AG20443 (cell line): ENCODE results near the gene CTBP1.

Experiments
- DNase-seq: peaks from one replicate; pipeline ENCODE4 v3.0.0; 2012; ENCODE audit warnings: low spot score, mixed read lengths

Gene CTBP1

GRCh38 chr4:1249731-1250526 lies 999 bp upstream of the CTBP1 start:
- DNase-seq, result peak; percentile 69

- DNase-seq, result peak; percentile 96
Measured at GRCh38 chr4:1249148-1249730, 309 bp upstream of the CTBP1 start.

- no peak for DNase-seq
Measured at GRCh38 chr4:1247864-1248244, 1.1 kb downstream of the CTBP1 start.

- peak; percentile 31 for DNase-seq
Measured at GRCh38 chr4:1246901-1247863, 1.7 kb downstream of the CTBP1 start.

- DNase-seq, result peak; percentile 11
Measured at GRCh38 chr4:1246111-1246881, 2.6 kb downstream of the CTBP1 start.

GRCh38 chr4:1245481-1246051 lies 3.4 kb downstream of the CTBP1 start:
- DNase-seq, result peak; percentile 3

- DNase-seq, result peak; percentile 2
Measured at GRCh38 chr4:1244978-1245471, 3.9 kb downstream of the CTBP1 start.

GRCh38 chr4:1244081-1244977 lies 4.6 kb downstream of the CTBP1 start:
- peak; percentile 49 for DNase-seq

GRCh38 chr4:1243451-1244080 lies 5.4 kb downstream of the CTBP1 start:
- DNase-seq, result peak; percentile 5

- no peak for DNase-seq
Measured at GRCh38 chr4:1242506-1243450, 6.2 kb downstream of the CTBP1 start.

- no peak for DNase-seq
Measured at GRCh38 chr4:1241936-1242505, 6.9 kb downstream of the CTBP1 start.

- no peak for DNase-seq
Measured at GRCh38 chr4:1241466-1241935, 7.4 kb downstream of the CTBP1 start.

GRCh38 chr4:1240721-1241465 lies 8.0 kb downstream of the CTBP1 start:
- DNase-seq, result no peak

- no peak for DNase-seq
Measured at GRCh38 chr4:1239950-1240307, 9.0 kb downstream of the CTBP1 start.

- no peak for DNase-seq
Measured at GRCh38 chr4:1239141-1239949, 9.6 kb downstream of the CTBP1 start.

GRCh38 chr4:1238676-1239000 lies 10.3 kb downstream of the CTBP1 start:
- DNase-seq, result no peak
